DLD1 (cell line): Measurements from ENCODE around the gene PIK3R3.

ENCODE experiments used
- in situ Hi-C: cut with HindIII; loops from 2 replicates; pipeline ENCODE4 v1.10.0; 2017; ENCODE audit warnings: low sequenced_read_pairs

Gene PIK3R3

DNA sequence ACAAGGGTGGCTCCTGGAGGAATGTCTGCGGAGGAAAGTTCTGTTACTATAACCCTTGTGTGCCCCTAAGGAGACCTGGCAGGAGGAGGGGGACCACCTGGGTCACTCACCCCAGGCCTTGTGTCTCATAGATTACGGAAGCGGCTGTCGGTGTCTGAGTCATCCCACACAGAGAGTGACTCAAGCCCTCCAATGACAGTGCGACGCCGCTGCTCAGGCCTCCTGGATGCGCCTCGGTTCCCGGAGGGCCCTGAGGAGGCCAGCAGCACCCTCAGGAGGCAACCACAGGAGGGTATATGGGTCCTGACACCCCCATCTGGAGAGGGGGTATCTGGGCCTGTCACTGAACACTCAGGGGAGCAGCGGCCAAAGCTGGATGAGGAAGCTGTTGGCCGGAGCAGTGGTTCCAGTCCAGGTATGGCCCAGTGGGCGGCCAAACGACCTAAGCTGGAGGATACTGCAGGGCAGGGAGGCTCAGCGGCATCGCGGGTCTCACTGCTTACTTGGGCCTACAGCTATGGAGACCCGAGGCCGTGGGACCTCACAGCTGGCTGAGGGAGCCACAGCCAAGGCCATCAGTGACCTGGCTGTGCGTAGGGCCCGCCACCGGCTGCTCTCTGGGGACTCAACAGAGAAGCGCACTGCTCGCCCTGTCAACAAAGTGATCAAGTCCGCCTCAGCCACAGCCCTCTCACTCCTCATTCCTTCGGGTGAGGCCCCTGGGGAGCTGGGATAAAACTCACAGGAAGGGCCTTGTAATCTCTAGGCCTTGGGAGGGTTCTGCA, 101.4 kb downstream of the PIK3R3 start:
- in situ Hi-C loops, result loop anchor here (25.0 kb wide), 1 partner anchor 156 kb away; the partner anchor contains the start of genes P3R3URF, POMGNT1 and TSPAN1

DNA sequence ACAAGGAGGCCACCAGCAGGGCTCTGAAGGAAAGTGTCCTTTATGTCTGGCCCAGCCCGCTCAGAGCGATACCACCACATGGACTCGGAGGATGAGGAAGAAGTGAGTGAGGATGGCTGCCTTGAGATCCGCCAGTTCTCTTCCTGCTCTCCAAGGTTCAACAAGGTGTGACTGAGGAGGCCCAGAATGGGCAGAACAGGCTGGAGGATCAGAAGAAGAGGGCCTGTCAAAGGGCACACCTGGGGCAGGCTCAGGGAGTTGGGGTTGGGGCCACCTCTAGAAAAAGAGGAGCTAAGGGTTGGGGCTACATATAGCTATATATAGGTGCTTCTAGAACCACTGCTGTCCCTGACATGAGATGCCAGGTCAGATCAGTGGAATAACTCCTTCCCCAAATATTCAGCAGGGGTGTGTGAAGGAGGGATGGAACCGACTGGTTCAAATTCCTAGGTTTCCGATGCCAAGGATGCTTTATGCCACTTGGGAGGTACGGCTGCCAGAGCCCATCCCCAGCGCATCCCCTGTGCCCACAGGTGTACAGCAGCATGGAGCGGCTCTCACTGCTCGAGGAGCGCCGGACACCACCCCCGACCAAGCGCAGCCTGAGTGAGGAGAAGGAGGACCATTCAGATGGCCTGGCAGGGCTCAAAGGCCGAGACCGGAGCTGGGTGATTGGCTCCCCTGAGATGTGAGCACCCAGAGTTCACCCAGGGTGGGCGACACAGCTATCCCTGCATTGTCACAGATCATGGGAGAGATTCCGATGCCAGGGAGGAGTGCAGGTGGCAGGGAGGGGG, 102.2 kb downstream of the PIK3R3 start:
- in situ Hi-C loops, result loop anchor here (25.0 kb wide), 1 partner anchor 157 kb away; the partner anchor contains the start of genes P3R3URF, POMGNT1 and TSPAN1

DNA sequence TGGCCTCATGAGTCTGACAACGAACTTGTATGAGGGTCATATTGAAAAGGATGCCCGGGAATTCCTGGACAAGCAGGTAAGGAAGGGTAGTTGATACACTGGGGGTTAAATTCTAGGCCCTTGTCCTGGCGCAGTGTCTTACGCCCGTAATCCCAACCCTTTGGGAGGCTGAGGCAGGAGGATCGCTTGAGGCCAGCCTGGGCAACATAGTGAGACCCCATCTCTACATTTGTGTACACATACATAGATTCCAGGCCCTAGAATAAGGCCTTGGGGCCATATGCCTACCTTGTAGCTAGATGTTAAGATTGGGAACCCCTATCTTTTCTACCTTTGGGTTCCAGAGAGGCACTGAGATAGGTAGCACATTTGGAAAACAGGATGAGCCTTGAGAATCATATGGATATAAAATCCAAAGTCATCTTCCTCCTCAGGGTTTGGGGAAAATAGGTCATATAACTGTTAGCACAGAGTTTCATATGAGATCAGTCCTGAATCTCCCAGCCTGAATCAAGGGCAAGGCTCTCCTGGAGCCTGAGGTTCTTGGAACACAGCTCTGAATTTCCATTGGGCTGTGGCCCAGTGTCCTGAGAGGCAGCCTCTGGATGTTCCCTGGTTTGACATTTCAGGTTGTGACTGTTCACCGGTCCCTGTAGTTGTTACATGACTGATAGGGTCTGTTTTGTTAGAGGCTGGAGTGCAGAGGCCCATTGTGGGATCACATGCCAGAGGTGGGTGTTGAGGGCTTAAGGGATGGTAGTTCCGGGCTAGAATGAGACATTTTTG, 104.4 kb downstream of the PIK3R3 start:
- in situ Hi-C loops, result loop anchor here (25.0 kb wide), 1 partner anchor 159 kb away; the partner anchor contains the start of genes P3R3URF, POMGNT1 and TSPAN1

DNA sequence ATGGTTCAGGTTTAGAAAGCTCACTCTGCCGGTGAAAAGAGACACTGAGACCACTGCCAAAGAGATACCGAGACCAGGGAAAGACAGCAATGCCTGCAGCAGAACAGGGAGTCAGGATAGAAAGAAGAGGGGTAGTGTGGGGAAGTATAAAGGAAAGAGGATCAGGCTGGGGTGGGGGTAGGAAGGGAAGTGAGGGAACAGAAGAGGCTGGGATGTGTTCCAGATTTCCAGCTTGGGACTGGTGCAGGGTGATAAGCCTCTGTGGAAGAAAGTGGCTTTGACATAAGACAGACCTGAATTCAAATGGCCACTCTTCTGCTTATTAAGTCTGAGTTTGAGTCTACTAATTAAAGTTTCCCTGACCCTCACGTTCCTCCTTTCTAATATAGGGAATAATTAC, 105.9 kb downstream of the PIK3R3 start:
- in situ Hi-C loops, result loop anchor here (25.0 kb wide), 1 partner anchor 161 kb away; the partner anchor contains the start of genes P3R3URF, POMGNT1 and TSPAN1

DNA sequence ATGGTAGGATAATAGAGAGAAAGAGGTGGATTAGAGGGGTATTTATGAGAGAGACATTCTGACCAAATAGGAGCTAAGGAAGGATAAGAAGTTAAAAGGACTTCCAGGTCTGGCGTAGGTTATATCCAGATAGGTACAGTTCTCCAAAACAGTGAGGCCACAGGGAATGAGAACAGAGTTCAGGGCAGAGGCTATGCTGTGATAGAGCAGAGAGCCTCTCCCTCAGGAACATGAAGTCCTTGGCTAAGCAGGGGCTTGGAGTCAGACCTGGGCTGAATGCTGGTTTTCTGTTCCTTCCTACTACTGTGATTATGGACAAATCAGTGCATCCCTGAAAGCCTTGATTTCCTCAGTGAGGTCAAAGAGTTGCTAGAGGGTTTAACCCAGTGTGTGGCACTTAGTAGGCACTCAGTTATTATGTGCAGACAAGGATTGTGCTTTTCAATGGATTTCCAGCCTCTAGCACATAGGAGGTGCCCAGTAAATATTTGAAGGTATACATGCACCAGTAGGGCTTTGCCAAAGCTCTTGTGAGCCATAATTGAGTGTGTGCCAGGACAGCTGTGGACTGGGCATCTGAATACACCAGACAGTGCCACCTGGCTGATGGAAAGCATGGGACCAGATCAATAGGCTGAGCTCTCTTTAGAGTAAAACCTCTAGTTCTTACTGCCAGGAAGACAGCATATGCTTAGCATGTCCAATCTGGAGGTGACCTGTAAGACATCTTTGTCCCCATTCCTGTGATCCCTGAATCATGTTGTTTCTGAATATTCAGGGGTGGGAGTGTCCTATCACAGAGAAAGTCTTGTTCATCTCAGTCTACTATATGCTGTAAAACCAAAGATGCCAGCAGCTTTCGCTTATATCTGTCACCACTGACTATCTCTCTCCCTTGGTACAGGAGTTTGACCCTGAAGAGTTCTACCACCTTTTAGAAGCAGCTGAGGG, 111.1 kb downstream of the PIK3R3 start:
- in situ Hi-C loops, result no loop called here

DNA sequence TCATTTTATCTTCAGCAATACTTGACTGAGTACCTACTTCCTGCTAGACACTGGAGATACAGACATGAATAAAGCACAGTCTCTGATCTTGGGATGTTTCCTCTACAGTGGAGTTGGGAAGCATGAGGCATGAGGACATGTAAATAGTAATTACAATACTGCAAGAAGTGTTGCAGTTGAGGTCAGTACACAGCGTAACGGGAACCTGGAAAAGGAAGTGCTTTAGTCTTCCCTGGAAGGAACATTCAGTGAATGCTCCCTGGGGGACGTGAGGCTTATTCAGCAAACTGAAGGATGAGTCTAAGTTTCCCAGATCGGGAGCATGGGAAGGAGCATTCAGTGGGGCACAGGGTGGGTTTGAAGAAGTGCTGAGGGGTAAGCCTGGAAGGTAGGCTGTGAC, 112.4 kb downstream of the PIK3R3 start:
- in situ Hi-C loops, result no loop called here

DNA sequence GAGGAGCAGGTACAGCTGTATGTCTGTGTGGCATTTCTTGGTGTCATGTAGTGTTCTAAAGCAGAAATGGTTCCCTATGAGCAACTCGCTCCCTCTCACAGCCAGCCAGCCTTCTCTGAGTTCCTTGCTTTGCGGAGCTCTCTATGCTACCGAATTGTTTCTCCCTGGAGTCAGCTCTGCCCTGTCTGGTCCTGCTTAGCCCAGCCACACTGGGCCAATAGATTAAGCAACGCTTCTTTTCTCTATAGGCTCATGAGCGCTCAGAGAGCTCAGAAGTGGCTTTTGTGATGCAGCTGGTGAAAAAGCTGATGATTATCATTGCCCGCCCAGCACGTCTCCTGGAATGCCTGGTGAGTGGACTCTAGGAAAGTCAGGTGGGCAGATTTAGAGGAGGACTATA, 113.1 kb downstream of the PIK3R3 start:
- in situ Hi-C loops, result no loop called here

DNA sequence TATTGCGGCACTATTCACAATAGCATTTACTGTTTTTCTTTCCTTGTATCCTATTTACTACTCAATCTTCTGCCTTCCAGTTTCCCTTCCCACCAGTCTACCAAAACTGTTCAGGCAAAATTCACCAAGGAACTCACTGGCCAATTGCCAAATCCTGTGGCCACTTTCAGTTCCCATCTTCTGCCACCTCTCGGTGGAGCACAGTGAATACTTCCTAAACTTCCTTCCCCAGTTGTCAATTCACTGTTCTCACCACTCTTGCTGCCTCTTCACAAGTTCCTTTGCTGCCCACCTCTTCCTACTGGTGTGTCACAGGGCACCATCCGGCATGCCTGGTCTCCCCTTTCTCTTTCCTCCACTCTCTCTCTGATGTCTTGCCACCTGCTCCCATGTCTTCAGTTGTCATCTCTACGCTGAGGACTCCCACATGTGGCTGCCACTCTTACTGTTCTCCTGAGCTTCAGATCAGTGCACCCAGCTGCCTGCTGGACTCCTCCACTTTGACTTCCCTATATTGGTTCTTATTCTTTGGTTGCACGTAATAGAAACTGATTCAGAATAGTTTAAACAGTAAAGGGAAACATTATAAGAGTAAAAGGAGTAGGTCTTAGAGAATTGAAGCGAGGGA, 114.4 kb downstream of the PIK3R3 start:
- in situ Hi-C loops, result no loop called here

DNA sequence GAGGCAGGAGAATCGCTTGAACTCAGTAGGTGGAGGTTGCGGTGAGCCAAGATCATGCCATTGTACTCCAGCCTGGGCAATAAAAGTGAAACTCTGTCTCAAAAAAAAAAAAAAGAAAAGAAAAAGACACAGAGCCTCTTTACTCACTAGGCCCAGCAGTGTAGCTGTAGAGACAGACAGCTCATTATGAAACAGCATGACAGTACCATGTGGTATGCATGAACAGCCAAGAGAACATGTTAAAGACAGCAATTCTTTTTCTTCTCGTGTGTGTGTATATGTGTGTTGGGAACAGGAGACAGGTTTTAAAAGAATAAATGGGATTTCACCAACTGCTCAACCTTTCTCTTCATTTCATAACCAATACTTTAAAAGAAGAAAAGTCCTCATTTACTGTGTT, 118.8 kb downstream of the PIK3R3 start:
- in situ Hi-C loops, result no loop called here

DNA sequence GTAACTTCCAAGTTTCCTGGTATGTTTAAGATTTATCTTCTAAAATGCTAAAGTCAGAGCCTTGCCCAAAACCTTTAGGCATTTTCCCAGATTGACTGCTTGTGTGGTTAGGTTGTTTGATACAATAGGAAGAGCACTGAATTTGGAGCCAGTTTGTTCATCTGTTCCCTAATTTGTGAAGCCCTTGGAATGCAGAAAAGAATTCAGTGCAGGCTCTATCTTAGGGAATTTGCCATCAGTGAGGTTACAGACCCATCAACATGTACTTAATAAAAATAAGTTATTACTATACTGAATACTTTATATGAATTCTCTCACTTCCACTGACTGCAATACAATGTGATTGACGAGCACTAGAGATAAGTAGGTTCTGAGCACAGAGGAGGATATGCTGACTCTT, 120.2 kb downstream of the PIK3R3 start:
- in situ Hi-C loops, result no loop called here

DNA sequence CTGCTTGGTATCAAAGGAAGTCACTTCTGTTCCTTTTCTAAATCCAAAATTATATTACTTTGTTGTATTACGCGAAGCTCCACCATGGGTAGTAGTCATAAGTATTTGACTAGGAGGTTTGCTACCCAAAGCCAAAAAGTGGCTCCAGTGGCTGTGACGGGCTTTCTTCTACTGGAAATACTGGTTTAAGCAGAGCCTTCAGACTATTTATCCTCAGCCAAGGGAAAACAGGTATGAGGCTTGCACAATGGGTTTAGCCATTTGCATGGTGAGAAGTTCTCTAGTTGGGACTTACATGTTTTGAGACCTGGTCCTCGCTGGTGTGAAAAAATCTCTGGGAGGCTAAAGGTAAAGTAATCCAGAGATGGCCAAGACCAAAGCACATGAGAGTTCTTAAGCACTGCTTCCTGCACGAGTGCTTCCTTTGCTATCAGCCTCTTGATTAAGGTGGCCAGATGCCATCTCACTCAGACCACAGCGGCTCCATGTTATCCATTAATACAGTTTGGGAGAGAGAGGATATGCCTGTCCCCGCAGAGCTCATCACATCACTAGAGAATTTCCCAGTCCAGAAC, 121.2 kb downstream of the PIK3R3 start:
- in situ Hi-C loops, result no loop called here

DNA sequence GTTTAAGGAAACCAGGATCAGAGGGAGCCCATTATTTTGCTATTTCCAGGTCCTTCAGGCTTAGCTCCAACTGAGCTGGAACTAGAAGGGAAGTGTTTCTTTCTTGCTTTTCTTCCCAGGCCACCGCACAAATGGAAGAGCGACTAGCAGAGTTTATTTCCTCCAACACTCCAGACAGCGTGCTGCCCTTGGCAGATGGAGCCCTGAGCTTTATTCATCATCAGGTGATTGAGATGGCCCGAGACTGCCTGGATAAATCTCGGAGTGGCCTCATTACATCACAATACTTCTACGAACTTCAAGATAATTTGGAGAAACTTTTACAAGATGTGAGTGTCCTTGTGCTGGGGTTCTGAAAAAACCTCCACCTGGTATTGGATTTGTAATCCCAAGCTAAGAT, 121.8 kb downstream of the PIK3R3 start:
- in situ Hi-C loops, result no loop called here

DNA sequence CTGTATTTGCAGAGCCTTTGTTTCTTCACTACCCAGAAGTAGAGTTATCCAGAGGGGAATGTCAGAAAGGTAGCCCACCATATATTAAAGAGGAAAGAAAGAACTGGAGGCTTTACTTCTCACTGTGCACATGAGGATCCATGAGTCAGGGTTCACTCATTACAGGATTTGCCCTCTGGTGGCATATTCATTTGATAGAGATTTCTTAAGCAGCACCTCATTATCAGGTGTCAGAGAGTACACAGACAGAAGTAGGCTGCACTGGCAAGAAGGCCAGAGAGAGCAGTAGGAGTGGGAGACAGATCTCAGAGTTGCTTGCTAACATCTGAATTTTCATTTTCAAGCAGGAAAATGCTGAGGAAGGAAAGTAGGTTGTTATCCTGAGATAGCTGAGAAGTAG, 123.8 kb downstream of the PIK3R3 start:
- in situ Hi-C loops, result no loop called here

DNA sequence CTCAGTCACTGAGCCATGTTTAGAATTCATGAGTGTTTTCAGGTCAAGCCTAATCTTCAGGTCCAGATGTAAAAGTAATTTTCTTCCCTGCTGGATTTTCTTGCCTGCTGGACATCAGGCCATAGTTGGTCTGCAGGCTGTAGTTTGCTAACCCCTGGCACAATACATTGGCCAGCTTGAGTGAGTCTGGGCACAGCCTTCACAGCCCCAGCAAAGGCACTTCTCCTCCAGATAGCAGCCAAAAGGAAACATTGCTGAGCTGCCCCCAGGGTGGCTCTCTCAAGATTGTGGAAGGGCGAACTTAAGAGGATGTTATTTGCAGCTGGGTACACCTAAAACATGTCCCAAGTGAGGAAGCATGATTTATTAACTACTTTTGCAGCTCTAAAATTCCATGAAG, 126.8 kb downstream of the PIK3R3 start:
- in situ Hi-C loops, result no loop called here

DNA sequence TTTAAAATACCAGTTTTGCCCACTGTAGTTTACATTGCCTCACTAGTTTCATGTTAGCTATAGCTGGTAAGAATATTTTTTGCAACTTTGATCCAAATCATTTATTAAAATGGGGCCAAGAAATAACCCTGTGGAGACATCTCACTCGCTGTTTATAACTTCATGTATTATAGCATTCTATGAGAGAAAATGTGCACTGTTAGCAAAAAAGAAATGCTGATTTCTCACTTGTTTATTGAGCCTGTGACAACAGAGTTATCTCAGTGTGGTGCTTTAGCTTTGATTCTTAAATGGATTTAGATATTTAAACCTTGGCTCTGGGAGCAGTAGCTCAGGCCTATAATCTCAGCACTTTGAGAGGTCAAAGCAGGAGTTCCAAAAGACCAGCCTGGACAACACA, 127.9 kb downstream of the PIK3R3 start:
- in situ Hi-C loops, result no loop called here

DNA sequence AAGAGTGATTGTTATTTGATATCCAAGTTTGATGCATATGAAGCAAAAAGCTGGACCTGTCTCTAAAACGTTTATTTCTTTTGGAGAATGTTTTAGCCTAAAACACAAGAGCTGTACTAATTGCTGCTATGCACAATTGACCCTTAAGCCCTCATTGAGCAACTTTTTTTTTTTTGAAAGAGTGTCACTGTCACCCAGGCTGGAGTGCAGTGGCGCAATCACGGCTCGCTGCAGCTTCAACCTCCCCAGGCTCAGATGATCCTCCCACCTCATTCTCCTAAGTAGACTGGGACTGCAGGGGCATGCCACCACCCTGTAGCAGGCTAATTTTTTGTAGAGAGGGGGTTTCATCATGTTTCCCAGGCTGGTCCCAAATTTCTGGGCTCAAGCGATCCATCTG, 129.1 kb downstream of the PIK3R3 start:
- in situ Hi-C loops, result no loop called here

DNA sequence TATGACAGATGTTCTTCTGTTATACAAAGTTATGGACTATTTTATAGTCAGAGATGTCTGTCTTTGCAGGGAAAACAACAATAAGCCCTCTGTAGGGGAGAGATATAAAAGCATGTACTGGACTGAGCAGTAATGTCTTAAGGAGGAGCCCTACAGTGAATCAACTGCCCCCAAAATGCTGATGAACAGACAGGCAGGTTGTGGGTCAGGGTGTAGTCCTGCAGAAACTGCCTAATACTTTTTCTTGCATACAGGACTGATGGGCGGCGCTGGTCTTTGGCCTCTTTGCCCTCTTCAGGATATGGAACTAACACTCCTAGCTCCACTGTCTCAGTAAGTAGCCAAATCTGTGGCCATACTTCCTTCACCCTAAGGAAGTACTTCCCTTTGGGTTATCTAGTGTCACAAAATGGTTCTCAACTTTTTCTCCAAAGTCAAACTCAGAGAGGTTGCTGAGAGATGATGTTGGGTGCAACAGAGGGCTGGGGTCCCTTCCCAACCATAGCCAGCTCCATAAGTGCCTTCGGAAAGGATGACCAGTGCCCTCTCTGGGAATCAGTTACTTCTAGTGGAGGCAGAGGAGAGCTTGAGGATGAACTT, 129.8 kb downstream of the PIK3R3 start:
- in situ Hi-C loops, result no loop called here

DNA sequence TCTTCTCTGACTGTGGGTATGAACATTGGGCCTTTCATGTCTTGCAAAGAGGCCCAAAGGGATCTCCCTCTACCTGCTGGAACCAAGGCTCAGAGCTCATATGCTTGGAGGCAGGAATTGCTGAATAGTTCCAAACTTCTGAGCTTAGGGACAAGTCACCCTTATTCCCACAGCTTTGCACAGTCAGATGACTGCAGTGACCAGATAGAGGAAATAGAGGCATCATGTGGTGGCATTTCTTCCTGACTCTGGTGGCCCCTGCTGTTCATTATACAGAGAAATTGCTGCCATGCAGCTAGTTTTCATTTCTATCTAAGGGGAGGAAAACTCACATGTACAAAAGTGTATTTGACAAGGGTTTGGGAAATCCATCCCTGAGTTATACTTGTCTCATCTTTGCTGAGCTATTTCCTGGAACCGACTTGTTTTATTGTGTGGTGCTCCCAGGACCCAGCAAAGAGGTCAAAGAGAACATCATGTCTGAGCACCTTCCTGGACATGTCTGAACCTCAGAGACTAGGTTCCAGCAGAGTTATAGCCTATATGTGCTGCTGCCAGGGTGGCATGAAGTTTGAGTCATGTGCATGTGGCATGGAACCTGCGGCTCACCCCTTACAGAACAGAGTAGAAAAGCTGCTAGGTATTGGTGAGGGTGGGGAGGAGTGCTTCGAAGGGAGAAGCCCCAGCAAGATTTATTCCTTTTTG, 131.2 kb downstream of the PIK3R3 start:
- in situ Hi-C loops, result no loop called here
